ENCODE measurements around the gene SLC13A5. TPM values are rescaled to one million over a fixed set of nuclear protein-coding genes. Genes with fewer than 3 reads are reported as not detected.

Gene SLC13A5
- total RNA-seq, 1 donor from 2014 or later: not detected

DNA sequence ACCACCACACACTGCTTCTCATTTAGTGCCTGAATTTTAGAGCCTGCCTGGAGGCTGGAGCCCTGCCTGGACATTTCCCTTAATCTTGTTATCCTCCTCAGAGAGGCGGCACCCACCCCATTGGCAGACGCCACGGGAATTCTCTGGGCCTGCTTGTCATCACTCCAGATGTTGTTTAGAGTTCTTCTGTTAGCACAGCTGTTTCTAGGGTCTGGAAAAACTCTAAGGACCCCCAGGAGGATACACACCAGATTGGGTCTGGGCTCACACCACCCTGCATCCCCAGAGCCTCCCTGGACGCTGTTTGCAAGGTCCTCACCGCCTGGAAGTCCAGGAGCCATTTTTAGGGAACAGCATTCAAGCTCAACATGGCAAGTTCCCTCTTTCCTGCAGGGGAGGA, 42.1 kb upstream of the SLC13A5 start:
- H3K27ac ChIP-seq (replicated peaks): peak overlapping the region; percentile 95
- TF ChIP-seq, protein P1, sequence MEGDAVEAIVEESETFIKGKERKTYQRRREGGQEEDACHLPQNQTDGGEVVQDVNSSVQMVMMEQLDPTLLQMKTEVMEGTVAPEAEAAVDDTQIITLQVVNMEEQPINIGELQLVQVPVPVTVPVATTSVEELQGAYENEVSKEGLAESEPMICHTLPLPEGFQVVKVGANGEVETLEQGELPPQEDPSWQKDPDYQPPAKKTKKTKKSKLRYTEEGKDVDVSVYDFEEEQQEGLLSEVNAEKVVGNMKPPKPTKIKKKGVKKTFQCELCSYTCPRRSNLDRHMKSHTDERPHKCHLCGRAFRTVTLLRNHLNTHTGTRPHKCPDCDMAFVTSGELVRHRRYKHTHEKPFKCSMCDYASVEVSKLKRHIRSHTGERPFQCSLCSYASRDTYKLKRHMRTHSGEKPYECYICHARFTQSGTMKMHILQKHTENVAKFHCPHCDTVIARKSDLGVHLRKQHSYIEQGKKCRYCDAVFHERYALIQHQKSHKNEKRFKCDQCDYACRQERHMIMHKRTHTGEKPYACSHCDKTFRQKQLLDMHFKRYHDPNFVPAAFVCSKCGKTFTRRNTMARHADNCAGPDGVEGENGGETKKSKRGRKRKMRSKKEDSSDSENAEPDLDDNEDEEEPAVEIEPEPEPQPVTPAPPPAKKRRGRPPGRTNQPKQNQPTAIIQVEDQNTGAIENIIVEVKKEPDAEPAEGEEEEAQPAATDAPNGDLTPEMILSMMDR (IDR thresholded peaks at IDR 0.05; ENCODE audit: borderline replicate concordance): no peak
- peaks cover 8% of the 10 kb centered on the region for H3K27me3 ChIP-seq (ENCODE audit: low read depth)
- intact Hi-C loops (cut with micrococcal nuclease): no loop called here
- H3K4me3 ChIP-seq: peak overlapping the region; percentile 73
- H3K4me1 ChIP-seq: peaks cover 69% of the 10 kb centered on the region
- H3K9me3 ChIP-seq (replicated peaks): no peaks in the 10 kb centered on the region
- peak; percentile 76 for DNase-seq
- peaks cover 15% of the 10 kb centered on the region for H3K36me3 ChIP-seq

DNA sequence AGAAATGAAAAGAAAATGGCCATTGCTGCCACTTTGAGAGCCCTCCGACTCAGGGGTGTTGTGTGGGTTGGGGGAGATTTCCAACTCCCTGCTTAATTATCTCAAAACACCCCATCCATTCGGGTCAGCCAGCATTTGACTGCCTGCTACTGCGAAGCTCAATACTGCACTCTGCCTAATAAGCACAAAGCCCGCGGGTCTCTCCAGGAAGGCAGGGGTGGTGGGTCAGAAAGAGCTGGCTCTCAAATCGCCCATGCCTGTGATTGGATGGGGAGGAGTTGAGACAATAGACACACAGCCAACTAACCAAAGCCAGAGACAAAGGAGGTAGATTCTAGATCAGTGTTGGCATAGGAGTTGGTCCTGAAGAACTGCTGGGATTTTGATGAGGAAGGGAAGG, 40.4 kb upstream of the SLC13A5 start:
- Histone ChIP-seq H3K4me1 (peaks cover 66% of the 10 kb centered on the region), H3K9me3 (replicated peaks) (no peaks in the 10 kb centered on the region), H3K27me3 (ENCODE audit: low read depth) (peaks cover 8% of the 10 kb centered on the region), H3K36me3 (no peaks in the 10 kb centered on the region), H3K4me3 (peak overlapping the region; percentile 12), H3K27ac (replicated peaks) (peak overlapping the region; percentile 95)
- intact Hi-C loops (cut with micrococcal nuclease): no loop called here
- DNase-seq: no peak
- TF ChIP-seq, protein P1 (IDR thresholded peaks at IDR 0.05; ENCODE audit: borderline replicate concordance): no peak

DNA sequence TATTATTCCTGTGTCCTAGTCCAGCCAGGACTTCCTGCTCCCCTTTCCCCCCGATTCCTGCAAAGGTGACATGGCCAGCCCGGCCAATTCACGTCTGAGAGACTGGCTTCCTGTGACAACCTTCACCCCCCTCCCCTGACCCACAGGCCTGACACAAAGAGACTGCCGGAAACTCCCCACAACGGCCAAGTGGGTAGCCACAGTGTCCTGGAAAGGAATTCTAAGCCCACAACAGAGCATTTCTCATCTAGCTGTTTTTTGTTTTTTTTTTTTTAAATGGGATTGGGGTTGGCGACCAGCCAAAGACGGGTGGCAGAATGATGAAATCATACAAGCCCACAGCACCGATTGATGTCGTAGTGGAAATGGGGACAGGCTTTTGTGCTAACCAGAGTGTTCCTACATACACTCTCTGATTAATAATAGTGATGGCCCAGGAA, 39.9 kb upstream of the SLC13A5 start:
- peak; percentile 66 for DNase-seq
- Histone ChIP-seq H3K4me1 (peaks cover 63% of the 10 kb centered on the region), H3K27ac (replicated peaks) (peak overlapping the region; percentile 95), H3K27me3 (ENCODE audit: low read depth) (peaks cover 8% of the 10 kb centered on the region), H3K4me3 (peak overlapping the region; percentile 12), H3K36me3 (no peaks in the 10 kb centered on the region), H3K9me3 (replicated peaks) (no peaks in the 10 kb centered on the region)
- TF ChIP-seq, protein P1 (IDR thresholded peaks at IDR 0.05; ENCODE audit: borderline replicate concordance): no peak
- intact Hi-C loops (cut with micrococcal nuclease): no loop called here

DNA sequence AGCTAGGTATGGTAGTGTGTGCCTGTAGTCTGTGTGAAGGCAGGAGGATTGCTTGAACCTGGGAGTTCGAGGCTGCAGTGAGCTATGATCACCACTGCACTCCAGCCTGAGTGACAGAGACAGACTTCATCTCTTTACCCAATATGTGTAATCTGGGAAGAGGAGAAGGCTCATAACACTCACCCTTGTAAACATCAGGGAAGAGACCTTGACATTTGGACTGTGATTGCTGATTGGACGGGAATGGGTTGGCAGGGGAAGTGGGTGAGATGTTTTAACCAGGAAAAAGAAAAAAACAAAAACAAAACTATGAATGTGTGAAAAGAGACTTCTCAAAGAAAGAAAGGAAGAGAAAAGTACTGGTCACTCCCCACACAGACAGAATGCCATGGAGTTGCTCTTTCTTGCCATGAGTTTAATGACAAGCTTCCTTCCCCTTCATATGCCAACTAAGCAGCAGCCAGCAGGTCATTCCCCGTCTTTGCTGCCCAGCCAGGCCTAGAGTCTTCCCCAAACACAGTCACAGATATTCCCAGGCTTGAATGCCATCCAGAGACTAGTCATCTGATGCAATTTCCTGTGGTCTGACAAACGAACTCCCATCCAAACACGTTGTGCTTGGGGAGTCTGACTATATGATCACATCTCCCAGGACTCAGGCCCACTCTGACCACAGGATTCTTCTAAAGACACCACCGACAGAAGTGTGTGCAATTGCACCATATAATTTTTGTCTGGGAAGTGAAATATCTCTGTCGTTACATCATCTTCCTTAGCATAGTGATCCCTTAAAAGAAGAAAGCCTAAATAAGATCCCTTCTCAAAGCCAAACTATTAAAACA, 39.1 kb upstream of the SLC13A5 start:
- Histone ChIP-seq H3K4me1 (peaks cover 56% of the 10 kb centered on the region), H3K4me3 (peak overlapping the region; percentile 12), H3K36me3 (no peaks in the 10 kb centered on the region), H3K27ac (replicated peaks) (peak overlapping the region; percentile 95), H3K9me3 (replicated peaks) (no peaks in the 10 kb centered on the region), H3K27me3 (ENCODE audit: low read depth) (peaks cover 8% of the 10 kb centered on the region)
- no peak for DNase-seq
- TF ChIP-seq, protein P1 (IDR thresholded peaks at IDR 0.05; ENCODE audit: borderline replicate concordance): no peak
- intact Hi-C loops (cut with micrococcal nuclease): no loop called here

DNA sequence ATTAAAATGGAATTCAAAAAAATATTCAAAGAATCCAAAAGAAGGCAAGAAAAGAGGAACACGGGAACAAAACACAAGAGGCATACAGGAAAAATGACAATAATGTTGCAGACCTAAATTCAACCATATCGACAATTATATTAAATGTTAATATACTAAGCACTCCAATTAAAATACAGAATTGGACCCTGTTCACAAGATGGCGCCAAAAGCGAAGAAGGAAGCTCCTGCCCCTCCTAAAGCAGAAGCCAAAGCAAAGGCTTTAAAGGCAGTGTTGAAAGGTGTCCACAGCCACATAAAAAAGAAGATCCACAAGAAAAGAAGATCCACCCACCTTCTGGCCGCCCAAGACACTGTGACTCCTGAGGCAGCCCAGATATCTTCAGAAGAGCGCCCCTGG, 36.4 kb upstream of the SLC13A5 start:
- H3K9me3 ChIP-seq (replicated peaks): no peaks in the 10 kb centered on the region
- H3K36me3 ChIP-seq: no peaks in the 10 kb centered on the region
- no peak overlapping the region for H3K4me3 ChIP-seq
- intact Hi-C loops (cut with micrococcal nuclease): no loop called here
- DNase-seq: no peak
- peaks cover 32% of the 10 kb centered on the region for H3K4me1 ChIP-seq
- TF ChIP-seq, protein P1 (IDR thresholded peaks at IDR 0.05; ENCODE audit: borderline replicate concordance): no peak
- H3K27me3 ChIP-seq (ENCODE audit: low read depth): no peaks in the 10 kb centered on the region
- no peak overlapping the region for H3K27ac ChIP-seq (replicated peaks)
